ENCODE results near the gene CTSE.
A peak's percentile ranks its signal among the peaks of the same experiment; 100 is the strongest.

GRCh38 chr1:205983925-205984725 lies 39.6 kb downstream of the CTSE start:
- TF ChIP-seq CTCF (IDR thresholded peaks at IDR 0.05; ENCODE audit: insufficient read depth, low read length, poor library complexity, severe bottlenecking) (peak; percentile 52), EZH2phosphoT487 (conservative IDR thresholded peaks at IDR 0.05; ENCODE audit: low read length) (no peak)

Data from SU-DHL-6 (cell line).